Immature natural killer cell (primary cell): ENCODE results near the gene SAMM50. TPM values are rescaled to one million over a fixed set of nuclear protein-coding genes. Genes with fewer than 3 reads are reported as not detected.
A peak's percentile ranks its signal among the peaks of the same experiment; 100 is the strongest.

Experiments used
- DNase-seq, 3 donors: peaks; one replicate each; pipeline ENCODE4 v3.0.0; 2022; ENCODE audit warnings: mixed read lengths in 1 of 3
- H3K27ac Mint-ChIP-seq, 6 donors: one replicate each; pipeline ENCODE4 v1.8.0; 2020; ENCODE audit warnings: mixed read lengths in 6 of 6, mild to moderate bottlenecking in 5 of 6, inconsistent platforms in 4 of 6, moderate library complexity in 3 of 6
- H3K27me3 Mint-ChIP-seq, 3 donors: one replicate each; pipeline ENCODE4 v1.8.0; 2020 to 2021; ENCODE audit warnings: low read depth in 3 of 3, mild to moderate bottlenecking in 3 of 3, mixed read lengths in 3 of 3, moderate library complexity in 3 of 3, inconsistent platforms in 1 of 3
- H3K36me3 Mint-ChIP-seq, 3 donors: one replicate each; pipeline ENCODE4 v1.8.0; 2020; ENCODE audit warnings: mixed read lengths in 3 of 3, inconsistent platforms in 2 of 3, mild to moderate bottlenecking in 2 of 3
- H3K4me1 Mint-ChIP-seq, 2 donors: one replicate each; pipeline ENCODE4 v1.8.0; 2020; ENCODE audit warnings: inconsistent platforms in 2 of 2, mild to moderate bottlenecking in 2 of 2, mixed read lengths in 2 of 2, moderate library complexity in 1 of 2
- H3K4me3 Mint-ChIP-seq, 5 donors: one replicate each; pipeline ENCODE4 v1.8.0; 2020; ENCODE audit warnings: mild to moderate bottlenecking in 5 of 5, mixed read lengths in 5 of 5, inconsistent platforms in 3 of 5, moderate library complexity in 3 of 5
- H3K9me3 Mint-ChIP-seq, 6 donors: one replicate each; pipeline ENCODE4 v1.8.0; 2020; ENCODE audit warnings: mild to moderate bottlenecking in 6 of 6, mixed read lengths in 6 of 6, inconsistent platforms in 4 of 6, moderate library complexity in 3 of 6
- polyA plus RNA-seq, 3 donors: library from polyadenylated mRNA; unstranded; fragments of 300-500 nt; fragmentation: Illumina TruSeq; gene quantifications; one replicate each; pipeline ENCODE4 v1.2.3, GENCODE V29; 2021

The SAMM50 gene
- polyA plus RNA-seq, 3 donors from 2014 or later, result 80.6 to 88.8 (median 82.8) TPM

DNA sequence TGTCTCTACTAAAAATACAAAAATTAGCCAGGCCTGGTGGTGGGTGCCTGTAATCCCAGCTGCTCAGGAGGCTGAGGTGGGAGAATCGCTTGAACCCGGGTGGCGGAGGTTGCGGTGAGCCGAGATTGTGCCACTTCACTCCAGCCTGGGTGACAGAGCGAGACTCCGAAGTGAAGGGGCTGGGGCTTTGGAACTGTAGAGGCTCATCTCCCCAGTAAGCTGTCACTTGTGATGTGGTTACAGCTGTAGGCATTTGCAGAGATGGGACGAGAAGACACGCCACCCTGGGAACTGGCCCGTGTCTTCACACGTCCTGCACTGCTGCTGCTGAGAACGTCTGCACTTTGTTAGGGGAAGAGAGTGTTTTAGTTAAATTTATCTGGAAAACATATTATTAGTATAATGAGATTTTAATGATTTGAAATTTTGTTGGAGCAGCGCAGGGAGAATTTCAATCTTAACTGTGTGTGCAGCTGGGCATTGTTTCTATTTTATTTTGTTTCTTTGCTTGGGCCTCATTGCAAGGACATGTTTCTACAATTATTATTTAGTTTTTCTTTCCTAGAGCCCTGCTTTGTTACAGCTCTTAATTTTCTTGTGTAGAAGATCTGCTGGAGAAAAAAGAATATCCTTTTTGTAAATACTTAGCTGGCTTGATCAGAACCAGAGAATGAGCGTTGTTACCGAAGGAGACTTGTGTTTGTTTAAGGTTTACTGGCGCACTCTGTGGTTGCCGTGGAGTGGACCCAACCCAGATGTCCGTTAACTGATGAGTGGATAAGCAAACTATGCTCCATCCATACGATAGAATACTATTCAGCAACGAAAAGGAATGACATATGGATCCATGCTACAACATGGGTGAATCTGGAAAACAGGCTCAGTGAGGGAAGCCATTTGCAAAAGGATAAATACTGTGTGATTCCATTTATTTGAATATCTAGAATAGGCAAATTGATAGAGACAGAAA is 87.3 kb downstream of the SAMM50 start:
- DNase-seq, result no peak
- peaks cover 2 to 3% (median 2%) of the 10 kb centered on the region in 3 donors for H3K27me3 Mint-ChIP-seq
- peaks cover 0 to 1% (median 0%) of the 10 kb centered on the region in 6 donors for H3K9me3 Mint-ChIP-seq
- H3K27ac Mint-ChIP-seq, result peak overlapping the region in 1 of 6 donors; percentile 30
- no peak overlapping the region for H3K4me3 Mint-ChIP-seq
- H3K36me3 Mint-ChIP-seq, result no peaks in the 10 kb centered on the region
- H3K4me1 Mint-ChIP-seq, result no peaks in the 10 kb centered on the region

DNA sequence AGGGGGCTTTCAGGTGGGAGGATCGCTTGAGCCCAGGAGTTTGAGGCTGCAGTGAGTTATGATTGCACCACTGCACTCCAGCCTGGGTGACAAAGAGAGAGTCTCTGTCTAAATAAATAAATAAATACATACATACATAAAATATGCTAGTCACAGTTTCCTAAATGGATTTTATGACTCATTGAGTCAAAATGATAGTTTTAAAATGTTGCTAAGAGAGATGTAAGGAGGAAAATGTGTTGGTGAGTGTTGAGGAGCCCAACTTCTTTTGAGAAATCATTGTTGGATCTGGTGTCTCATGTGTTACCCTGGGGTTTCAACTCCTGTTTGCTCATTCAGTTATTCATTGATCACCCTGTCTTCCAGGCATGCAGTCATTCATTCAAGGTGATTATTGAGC is 89.9 kb downstream of the SAMM50 start:
- H3K9me3 Mint-ChIP-seq, result peaks cover 0 to 1% (median 0%) of the 10 kb centered on the region in 6 donors
- DNase-seq, result no peak
- peaks cover 6% of the 10 kb centered on the region in 2 donors for H3K4me1 Mint-ChIP-seq
- no peak overlapping the region for H3K4me3 Mint-ChIP-seq
- H3K27ac Mint-ChIP-seq, result no peak overlapping the region
- H3K27me3 Mint-ChIP-seq, result peaks cover 2 to 5% (median 2%) of the 10 kb centered on the region in 3 donors
- no peaks in the 10 kb centered on the region for H3K36me3 Mint-ChIP-seq

Other genes with a start within 250 kb of the SAMM50 start
- under 1 TPM in 2 of 3 donors, not detected in 1; 0.04 to 0.18 TPM for gene EFCAB6, start 143.1 kb upstream of the SAMM50 start, polyA plus RNA-seq
- gene SULT4A1, start 92.9 kb upstream of the SAMM50 start, polyA plus RNA-seq, result not detected
- not detected for gene PNPLA5, start 63.4 kb upstream of the SAMM50 start, polyA plus RNA-seq
- not detected for gene PNPLA3, start 31.6 kb upstream of the SAMM50 start, polyA plus RNA-seq
- gene PARVB, start 68.9 kb downstream of the SAMM50 start, polyA plus RNA-seq, result 1 to 10 TPM; 1.8 to 3.8 (median 2.7) TPM
- 10 to 100 TPM; 54.0 to 84.6 (median 58.4) TPM for gene PARVG, start 225.5 kb downstream of the SAMM50 start, polyA plus RNA-seq